HG03575 (cell line): Measurements from ENCODE around the gene NTM.

Source experiments
- ATAC-seq: cut with Tn5 transposase; IDR thresholded peaks from one replicate; pipeline ENCODE4 v1.9.1; 2021; ENCODE audit not compliant: unreplicated experiment, insufficient number of reproducible peaks, low FRiP score; ENCODE audit errors: extremely low read depth

NTM gene

GRCh38 chr11:131612533-131612932, 242.1 kb downstream of the NTM start:
- no peak for ATAC-seq

GRCh38 chr11:131614631-131615030, 244.2 kb downstream of the NTM start:
- no peak for ATAC-seq

- ATAC-seq, result no peak
Measured at GRCh38 chr11:131615611-131616010, 245.2 kb downstream of the NTM start.

GRCh38 chr11:131616481-131617140, 246.2 kb downstream of the NTM start:
- ATAC-seq, result no peak

GRCh38 chr11:131618201-131618600, 247.8 kb downstream of the NTM start:
- ATAC-seq, result no peak

- no peak for ATAC-seq
Measured at GRCh38 chr11:131622193-131622592, 251.8 kb downstream of the NTM start.

- no peak for ATAC-seq
Measured at GRCh38 chr11:131624531-131624930, 254.1 kb downstream of the NTM start.

- ATAC-seq, result no peak
Measured at GRCh38 chr11:131626788-131627187, 256.4 kb downstream of the NTM start.

- ATAC-seq, result no peak
Measured at GRCh38 chr11:131628739-131629138, 258.3 kb downstream of the NTM start.

GRCh38 chr11:131629925-131630540, 259.6 kb downstream of the NTM start:
- ATAC-seq, result no peak

- no peak for ATAC-seq
Measured at GRCh38 chr11:131632971-131633370, 262.6 kb downstream of the NTM start.

GRCh38 chr11:131633921-131634715, 263.7 kb downstream of the NTM start:
- no peak for ATAC-seq

- no peak for ATAC-seq
Measured at GRCh38 chr11:131637469-131638175, 267.2 kb downstream of the NTM start.

GRCh38 chr11:131638889-131639288, 268.5 kb downstream of the NTM start:
- ATAC-seq, result no peak

- ATAC-seq, result no peak
Measured at GRCh38 chr11:131640320-131640719, 269.9 kb downstream of the NTM start.

- no peak for ATAC-seq
Measured at GRCh38 chr11:131642756-131643531, 272.5 kb downstream of the NTM start.

GRCh38 chr11:131644204-131644795, 273.9 kb downstream of the NTM start:
- no peak for ATAC-seq

- no peak for ATAC-seq
Measured at GRCh38 chr11:131645237-131645636, 274.8 kb downstream of the NTM start.
